ENCODE data around the gene HTR3C.

Gene HTR3C

GRCh38 chr3:184096811-184097383 lies 44.0 kb downstream of the HTR3C start, which contains the start of gene HTR3E:
Gene HTR3E, plus strand, starts transcription at chr3:184097064. Its CDS starts 466 bp downstream, at chr3:184097530.
- DNase-seq = no peak

GRCh38 chr3:184097556-184097955 lies 44.7 kb downstream of the HTR3C start:
- DNase-seq = no peak

GRCh38 chr3:184099806-184100686 lies 47.2 kb downstream of the HTR3C start:
- DNase-seq = no peak
